ENCODE results near the gene CARNS1. TPM values are rescaled to one million over a fixed set of nuclear protein-coding genes. Genes with fewer than 3 reads are reported as not detected.
A peak's percentile ranks its signal among the peaks of the same experiment; 100 is the strongest.
"Not testable (repeated sequence)": the region's sequence is repeated elsewhere in the genome, so short reads cannot be mapped to it uniquely, and the experiment has no call there.

CARNS1 gene
- total and polyA plus RNA-seq, 10 of the 15 experiments (the other 5 are each of a cell fraction or from before 2014, with no cell fraction given) = 0.02 to 0.14 (median 0.10) TPM; not detected in 3

DNA sequence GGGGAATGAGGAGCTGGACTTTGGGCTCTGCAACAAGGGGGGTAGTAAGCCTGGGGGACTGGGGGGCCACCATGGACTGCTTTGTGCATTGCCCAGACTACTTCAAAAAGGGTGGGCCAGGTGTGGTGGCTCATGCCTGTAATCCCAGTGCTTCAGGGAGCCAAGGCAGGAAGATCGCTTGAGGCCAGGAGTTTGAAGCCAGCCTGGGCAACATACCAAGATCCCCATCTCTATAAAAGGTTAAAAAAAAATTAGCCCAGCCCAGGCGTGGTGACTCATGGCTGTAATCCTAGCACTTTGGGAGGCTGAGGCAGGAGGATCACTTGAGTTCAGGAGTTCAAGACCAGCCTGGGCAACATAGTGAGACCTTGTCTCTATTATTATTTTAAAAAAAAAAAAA lies 50.1 kb downstream of the CARNS1 start:
- ChIA-PET POLR2A (interaction anchor here (0.5 to 8.1 kb wide), 13 partner anchors 17 to 1329 kb away, joined by 3 to 78 read pairs (median 4); partner anchors contain the start of genes AIP, PPP1CA, PTPRCAP and RAD9A), CTCF (interaction anchor here (0.7 to 5.1 kb wide), 7 partner anchors 17 to 1477 kb away, joined by 3 to 36 read pairs (median 4); partner anchors contain the start of genes AIP, PPP1CA and PTPRCAP), SMC1A (ENCODE audit: uncharacterized antibody, unreplicated experiment) (interaction anchor here (0.9 to 5.2 kb wide), 5 partner anchors 17 to 63 kb away, joined by 3 to 46 read pairs (median 13); partner anchors contain the start of genes AIP, PPP1CA, PTPRCAP and TBC1D10C), RAD21 (ENCODE audit: unreplicated experiment) (interaction anchor here (0.5 to 5.5 kb wide), 10 partner anchors 18 to 115 kb away, joined by 3 to 72 read pairs (median 4); partner anchors contain the start of genes AIP, PPP1CA, PTPRCAP and TBC1D10C)
- H3K4me1 ChIP-seq (ENCODE audit: control insufficient read depth, insufficient read depth, low read length) = peaks cover 37% of the 10 kb centered on the region
- H3K79me2 ChIP-seq (ENCODE audit: control insufficient read depth, insufficient read depth, low read length) = peaks cover 14% of the 10 kb centered on the region
- H4K20me1 ChIP-seq (ENCODE audit: control insufficient read depth, insufficient read depth); H3K36me3 ChIP-seq (ENCODE audit: control insufficient read depth in 2 of 2, insufficient read depth in 2 of 2, low read length in 1 of 2); intact Hi-C loops (cut with micrococcal nuclease; ENCODE audit: unreplicated experiment); in situ Hi-C loops (cut with MboI); H3K9me3 ChIP-seq (replicated peaks; ENCODE audit: control insufficient read depth, insufficient read depth, low read length); ATAC-seq; H3K27me3 ChIP-seq (replicated peaks in 1 of 2; ENCODE audit: control insufficient read depth in 2 of 2, insufficient read depth in 2 of 2, low read length in 1 of 2); BruUV-seq (replicated peaks); FAIRE-seq; DNase-seq (ENCODE audit: low read depth, low spot score); H2AFZ ChIP-seq (ENCODE audit: control insufficient read depth, low read depth, low read length): not testable (repeated sequence)
- peak overlapping the region; percentile 93 for H3K27ac ChIP-seq (ENCODE audit: control insufficient read depth, insufficient read depth)
- 89% methylated on average over 2 of the region's 2 CpGs for WGBS (ENCODE audit: insufficient coverage, insufficient replicate concordance, low lambda C conversion rate, missing lambda C conversion rate)
- peak overlapping the region; percentile 95 for H3K9ac ChIP-seq (ENCODE audit: control insufficient read depth, insufficient read depth, low read length)
- peak overlapping the region; percentile 97 for H3K4me3 ChIP-seq
- peak overlapping the region; percentile 100 for H3K4me2 ChIP-seq (ENCODE audit: control insufficient read depth, insufficient read depth)

DNA sequence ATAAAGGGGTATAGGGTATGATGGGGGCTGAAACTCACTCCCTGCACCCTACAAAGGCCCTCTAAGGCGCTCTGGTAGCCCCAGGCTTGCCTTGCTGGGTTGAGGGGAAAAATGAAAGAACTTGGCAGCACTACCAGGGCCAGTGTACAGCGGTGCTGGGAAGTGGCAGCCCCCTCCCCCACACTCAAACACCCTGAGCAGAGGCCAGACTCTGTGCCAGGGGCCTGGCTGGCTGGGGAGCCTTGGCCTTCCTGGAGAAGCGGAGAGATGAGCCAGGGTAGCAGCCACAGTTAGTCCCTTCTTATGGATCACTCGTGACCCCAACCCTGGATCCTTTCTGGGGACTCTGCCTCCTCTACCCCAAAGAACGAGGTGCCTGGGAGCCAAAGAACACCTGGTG lies 50.9 kb downstream of the CARNS1 start:
- intact Hi-C loops (cut with micrococcal nuclease; ENCODE audit: unreplicated experiment) (no loop called here), in situ Hi-C loops (cut with MboI) (no loop called here)
- Histone ChIP-seq H3K27me3 (replicated peaks in 1 of 2; ENCODE audit: control insufficient read depth in 2 of 2, insufficient read depth in 2 of 2, low read length in 1 of 2) (no peaks in the 10 kb centered on the region), H4K20me1 (ENCODE audit: control insufficient read depth, insufficient read depth) (no peaks in the 10 kb centered on the region), H3K36me3 (ENCODE audit: control insufficient read depth in 2 of 2, insufficient read depth in 2 of 2, low read length in 1 of 2) (no peaks in the 10 kb centered on the region; a peak in 1 of 4 replicates), H3K4me1 (ENCODE audit: control insufficient read depth, insufficient read depth, low read length) (peaks cover 37% of the 10 kb centered on the region), H3K4me2 (ENCODE audit: control insufficient read depth, insufficient read depth) (no peak overlapping the region), H3K9me3 (replicated peaks; ENCODE audit: control insufficient read depth, insufficient read depth, low read length) (no peaks in the 10 kb centered on the region), H3K79me2 (ENCODE audit: control insufficient read depth, insufficient read depth, low read length) (peaks cover 14% of the 10 kb centered on the region), H3K4me3 (no peak overlapping the region), H3K9ac (ENCODE audit: control insufficient read depth, insufficient read depth, low read length) (no peak overlapping the region), H2AFZ (ENCODE audit: control insufficient read depth, low read depth, low read length) (no peak overlapping the region), H3K27ac (ENCODE audit: control insufficient read depth, insufficient read depth) (no peak overlapping the region)
- FAIRE-seq = no peak
- ATAC-seq = no peak
- 80% methylated on average over 5 of the region's 5 CpGs for WGBS (ENCODE audit: insufficient coverage, insufficient replicate concordance, low lambda C conversion rate, missing lambda C conversion rate)
- ChIA-PET SMC1A (ENCODE audit: uncharacterized antibody, unreplicated experiment) (interaction anchor here (1.6 to 5.2 kb wide), 4 partner anchors 18 to 64 kb away, joined by 13 to 46 read pairs (median 30); partner anchors contain the start of genes AIP, PPP1CA, PTPRCAP and TBC1D10C), RAD21 (ENCODE audit: unreplicated experiment) (interaction anchor here (1.9 to 5.5 kb wide), 5 partner anchors 19 to 65 kb away, joined by 5 to 72 read pairs (median 20); partner anchors contain the start of genes AIP, PPP1CA and PTPRCAP), CTCF (interaction anchor here (0.7 to 5.1 kb wide), 2 partner anchors 65 to 1477 kb away, joined by 4 to 36 read pairs; partner anchors contain the start of gene PPP1CA), POLR2A (interaction anchor here (0.6 to 8.1 kb wide), 6 partner anchors 19 to 119 kb away, joined by 3 to 78 read pairs (median 50); partner anchors contain the start of genes AIP, PPP1CA, PTPRCAP and TBC1D10C)
- no TSS peak for BruUV-seq (replicated peaks)
- TF ChIP-seq JUNB (IDR thresholded peaks at IDR 0.05) (no peak), DPF2 (IDR thresholded peaks at IDR 0.05) (no peak), NR2C2 (IDR thresholded peaks at IDR 0.05; ENCODE audit: borderline replicate concordance, control insufficient read depth, insufficient read length, low read depth) (no peak)
- TF ChIP-seq, protein P1, sequence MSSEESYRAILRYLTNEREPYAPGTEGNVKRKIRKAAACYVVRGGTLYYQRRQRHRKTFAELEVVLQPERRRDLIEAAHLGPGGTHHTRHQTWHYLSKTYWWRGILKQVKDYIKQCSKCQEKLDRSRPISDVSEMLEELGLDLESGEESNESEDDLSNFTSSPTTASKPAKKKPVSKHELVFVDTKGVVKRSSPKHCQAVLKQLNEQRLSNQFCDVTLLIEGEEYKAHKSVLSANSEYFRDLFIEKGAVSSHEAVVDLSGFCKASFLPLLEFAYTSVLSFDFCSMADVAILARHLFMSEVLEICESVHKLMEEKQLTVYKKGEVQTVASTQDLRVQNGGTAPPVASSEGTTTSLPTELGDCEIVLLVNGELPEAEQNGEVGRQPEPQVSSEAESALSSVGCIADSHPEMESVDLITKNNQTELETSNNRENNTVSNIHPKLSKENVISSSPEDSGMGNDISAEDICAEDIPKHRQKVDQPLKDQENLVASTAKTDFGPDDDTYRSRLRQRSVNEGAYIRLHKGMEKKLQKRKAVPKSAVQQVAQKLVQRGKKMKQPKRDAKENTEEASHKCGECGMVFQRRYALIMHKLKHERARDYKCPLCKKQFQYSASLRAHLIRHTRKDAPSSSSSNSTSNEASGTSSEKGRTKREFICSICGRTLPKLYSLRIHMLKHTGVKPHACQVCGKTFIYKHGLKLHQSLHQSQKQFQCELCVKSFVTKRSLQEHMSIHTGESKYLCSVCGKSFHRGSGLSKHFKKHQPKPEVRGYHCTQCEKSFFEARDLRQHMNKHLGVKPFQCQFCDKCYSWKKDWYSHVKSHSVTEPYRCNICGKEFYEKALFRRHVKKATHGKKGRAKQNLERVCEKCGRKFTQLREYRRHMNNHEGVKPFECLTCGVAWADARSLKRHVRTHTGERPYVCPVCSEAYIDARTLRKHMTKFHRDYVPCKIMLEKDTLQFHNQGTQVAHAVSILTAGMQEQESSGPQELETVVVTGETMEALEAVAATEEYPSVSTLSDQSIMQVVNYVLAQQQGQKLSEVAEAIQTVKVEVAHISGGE (CRISPR knock-in tag; IDR thresholded peaks at IDR 0.05) = no peak
- no peak for DNase-seq (ENCODE audit: low read depth, low spot score)
